Skeletal muscle tissue (tissue), 4 donors: Measurements from ENCODE around the gene NDUFB2. TPM values are rescaled to one million over a fixed set of nuclear protein-coding genes. Genes with fewer than 3 reads are reported as not detected.
"Not testable (repeated sequence)": the region's sequence is repeated elsewhere in the genome, so short reads cannot be mapped to it uniquely, and the experiment has no call there.

Experiments
- H3K27ac ChIP-seq: one replicate; pipeline ENCODE4 v1.7.0; 2013; ENCODE audit warnings: mild to moderate bottlenecking, low read depth, low read length, inconsistent platforms
- H3K27me3 ChIP-seq, 3 donors: one replicate each; pipeline ENCODE4 v1.7.0; 2013; ENCODE audit warnings: low read length in 3 of 3; ENCODE audit not compliant: control insufficient read depth in 3 of 3, insufficient read depth in 3 of 3
- H3K36me3 ChIP-seq, 3 donors: one replicate each; pipeline ENCODE4 v1.7.0; 2013; ENCODE audit warnings: low read length in 3 of 3; ENCODE audit not compliant: control insufficient read depth in 3 of 3, insufficient read depth in 3 of 3
- H3K4me1 ChIP-seq, 3 donors: one replicate each; pipeline ENCODE4 v1.7.0; 2013; ENCODE audit warnings: low read length in 3 of 3, mild to moderate bottlenecking in 3 of 3; ENCODE audit not compliant: control insufficient read depth in 3 of 3, insufficient read depth in 3 of 3
- H3K4me3 ChIP-seq, 3 donors: one replicate each; pipeline ENCODE4 v1.7.0; 2013; ENCODE audit warnings: low read length in 3 of 3
- H3K9ac ChIP-seq, 3 donors: one replicate each; pipeline ENCODE4 v1.7.0; 2013; ENCODE audit warnings: low read length in 3 of 3, mild to moderate bottlenecking in 3 of 3, moderate library complexity in 2 of 3, low read depth in 1 of 3
- H3K9me3 ChIP-seq, 3 donors: one replicate each; pipeline ENCODE4 v1.7.0; 2013; ENCODE audit warnings: low read length in 3 of 3; ENCODE audit not compliant: control insufficient read depth in 3 of 3
- total RNA-seq: library from RNA; depleted of rRNA; stranded (reverse); fragments of >200 nt; gene quantifications from one replicate; pipeline ENCODE4 v1.2.3, GENCODE V29; 2014
- donor health status: Osteomylitis.

Gene NDUFB2
- total RNA-seq, 1 donor from 2014 or later: 38.1 TPM

DNA sequence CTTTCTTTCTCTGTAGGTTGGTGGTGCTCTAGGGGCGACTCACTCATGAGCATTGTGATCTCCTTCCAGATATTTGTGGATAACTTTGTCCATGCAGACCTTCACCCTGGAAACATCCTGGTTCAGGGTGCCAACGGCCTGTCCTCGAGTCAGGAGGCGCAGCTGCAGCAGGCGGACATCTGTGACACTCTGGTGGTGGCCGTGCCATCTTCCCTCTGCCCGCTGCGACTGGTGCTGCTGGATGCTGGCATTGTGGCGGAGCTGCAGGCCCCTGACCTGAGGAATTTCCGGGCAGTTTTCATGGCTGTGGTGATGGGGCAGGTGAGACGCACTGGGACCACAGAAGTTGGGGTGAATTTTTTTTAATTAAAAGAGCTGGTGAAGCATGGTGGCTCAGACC, 9.6 kb upstream of the NDUFB2 start:
- H3K27ac ChIP-seq: no peak overlapping the region
- H3K4me1 ChIP-seq: peaks cover 0 to 4% (median 3%) of the 10 kb centered on the region in 3 donors
- no peak overlapping the region for H3K9ac ChIP-seq
- peaks cover 22 to 32% (median 31%) of the 10 kb centered on the region in 3 donors for H3K36me3 ChIP-seq
- H3K27me3 ChIP-seq: no peaks in the 10 kb centered on the region
- no peak overlapping the region for H3K4me3 ChIP-seq
- no peaks in the 10 kb centered on the region for H3K9me3 ChIP-seq

DNA sequence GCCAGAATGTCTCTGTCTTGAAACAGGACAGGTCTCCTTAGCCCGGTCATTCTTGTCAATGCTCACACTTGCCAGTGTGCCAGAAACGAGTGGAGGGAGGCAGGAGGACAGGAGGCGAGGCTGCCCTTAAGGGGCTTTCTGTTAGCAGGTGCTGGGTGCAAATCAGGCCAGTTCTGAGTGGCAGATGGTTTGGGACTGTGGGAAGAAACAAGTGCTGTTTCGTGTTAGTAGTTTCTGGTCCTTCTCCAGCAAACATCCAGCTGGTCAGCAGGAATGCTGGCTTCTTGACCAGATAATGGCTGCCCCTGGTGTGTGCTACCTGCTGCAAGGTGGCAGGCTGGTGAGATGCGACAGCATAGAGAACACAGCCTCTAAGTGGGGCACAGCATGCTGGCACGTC, 8.2 kb upstream of the NDUFB2 start:
- H3K27me3 ChIP-seq: no peaks in the 10 kb centered on the region
- H3K4me1 ChIP-seq: peaks cover 0 to 4% (median 3%) of the 10 kb centered on the region in 3 donors
- H3K9me3 ChIP-seq: no peaks in the 10 kb centered on the region
- H3K36me3 ChIP-seq: peaks cover 18 to 32% (median 30%) of the 10 kb centered on the region in 3 donors
- H3K9ac ChIP-seq: no peak overlapping the region
- no peak overlapping the region for H3K27ac ChIP-seq
- no peak overlapping the region for H3K4me3 ChIP-seq

DNA sequence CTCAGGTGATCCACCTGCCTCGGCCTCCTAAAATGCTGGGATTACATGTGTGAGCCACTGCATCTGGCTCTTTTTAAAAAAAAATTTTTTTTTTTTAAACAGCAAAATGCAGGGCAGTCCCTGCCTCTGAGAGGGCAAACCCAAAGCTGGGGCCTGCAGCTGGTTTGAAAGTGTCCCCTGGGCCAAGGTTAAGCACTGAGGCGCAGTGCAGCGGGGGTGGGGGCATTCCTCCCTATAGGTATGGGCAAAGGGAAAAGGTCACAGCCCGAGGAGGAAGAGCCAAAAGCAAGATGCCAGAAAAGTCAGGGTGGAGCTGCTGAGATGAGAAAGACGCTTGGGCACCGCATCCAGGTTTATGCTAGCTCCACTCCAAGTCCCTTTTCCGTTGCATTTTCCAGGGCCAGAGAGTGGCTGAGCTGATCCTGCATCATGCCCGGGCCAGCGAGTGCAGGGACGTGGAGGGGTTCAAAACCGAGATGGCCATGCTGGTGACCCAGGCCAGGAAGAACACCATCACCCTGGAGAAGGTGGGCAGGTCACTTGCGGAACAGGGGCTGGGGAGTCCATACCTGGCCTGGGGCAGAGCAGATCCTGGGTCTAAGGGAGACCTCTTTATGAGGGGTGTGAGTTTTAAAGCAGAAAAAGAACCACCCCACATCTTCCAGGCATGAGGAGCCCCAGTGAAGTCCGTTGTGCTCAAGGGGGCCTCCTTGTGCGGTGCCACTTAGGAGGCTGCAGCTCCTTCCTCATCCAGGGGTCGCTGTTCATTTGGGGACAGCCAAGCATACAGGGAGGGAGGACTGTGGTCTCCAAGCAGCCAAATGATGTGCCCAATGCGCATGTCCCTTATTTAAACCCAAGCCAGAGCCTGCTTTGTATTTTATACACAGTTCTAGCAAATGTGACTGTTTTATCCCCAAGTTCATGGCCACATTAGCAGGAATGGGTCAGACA, 7.0 kb upstream of the NDUFB2 start:
- no peaks in the 10 kb centered on the region for H3K9me3 ChIP-seq
- peaks cover 0 to 4% (median 3%) of the 10 kb centered on the region in 3 donors for H3K4me1 ChIP-seq
- no peaks in the 10 kb centered on the region for H3K27me3 ChIP-seq
- H3K36me3 ChIP-seq: peaks cover 15 to 30% (median 27%) of the 10 kb centered on the region in 3 donors
- no peak overlapping the region for H3K4me3 ChIP-seq
- H3K9ac ChIP-seq: no peak overlapping the region
- no peak overlapping the region for H3K27ac ChIP-seq

DNA sequence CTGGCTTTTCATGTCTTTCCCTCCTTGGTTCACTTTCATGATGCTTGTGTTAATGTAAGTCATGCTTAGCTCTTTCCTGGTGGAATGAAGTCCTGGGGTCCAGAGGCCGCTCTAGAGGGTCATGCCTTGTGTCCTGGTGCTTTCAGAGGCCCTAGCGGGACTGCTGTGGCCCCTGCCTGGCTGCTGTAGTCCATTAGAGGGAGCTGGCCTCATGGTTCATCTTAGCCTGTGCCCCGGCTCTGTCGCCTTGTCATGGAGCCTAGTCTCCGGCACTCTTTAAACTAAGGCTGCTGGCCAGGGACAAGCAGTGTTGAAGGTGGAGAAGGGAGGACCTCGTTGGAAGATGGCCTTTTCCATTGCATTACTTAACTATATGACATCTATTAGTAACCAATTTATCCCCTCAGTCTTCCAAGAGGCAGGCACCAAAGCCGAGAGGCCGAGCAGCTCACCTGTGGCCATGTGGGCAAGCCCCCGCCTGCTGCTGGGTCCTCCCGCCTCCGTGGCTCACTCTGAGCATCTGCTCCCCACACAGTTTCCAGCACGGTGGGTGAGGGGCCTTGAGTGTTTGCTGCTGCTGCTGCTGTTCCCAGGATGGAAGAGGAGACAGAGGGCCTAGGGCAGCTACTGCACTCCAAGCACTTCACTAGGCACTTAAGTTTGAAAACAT, 5.0 kb upstream of the NDUFB2 start:
- no peaks in the 10 kb centered on the region for H3K27me3 ChIP-seq
- no peak overlapping the region for H3K9ac ChIP-seq
- no peak overlapping the region for H3K4me3 ChIP-seq
- no peak overlapping the region for H3K27ac ChIP-seq
- H3K4me1 ChIP-seq: peaks cover 7 to 8% (median 7%) of the 10 kb centered on the region in 3 donors
- H3K36me3 ChIP-seq: peaks cover 16 to 27% (median 22%) of the 10 kb centered on the region in 3 donors
- no peaks in the 10 kb centered on the region for H3K9me3 ChIP-seq

DNA sequence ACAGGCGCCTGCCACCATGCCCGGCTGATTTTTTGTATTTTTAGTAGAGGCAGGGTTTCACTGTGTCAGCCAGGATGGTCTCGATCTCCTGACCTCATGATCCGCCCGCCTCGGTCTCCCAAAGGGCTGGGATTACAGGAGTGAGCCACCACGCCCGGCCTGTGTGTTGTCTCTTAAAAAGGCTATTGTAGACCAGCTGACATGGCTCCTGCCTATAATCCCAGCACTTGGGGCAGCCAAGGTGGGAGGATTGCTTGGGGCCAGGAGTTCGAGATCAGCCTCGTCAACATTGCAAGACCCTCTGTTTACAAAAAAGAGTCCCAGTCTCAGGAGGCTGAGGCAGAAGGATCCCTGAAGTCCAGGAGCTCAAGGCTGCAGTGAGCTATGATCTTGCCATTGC, 2.7 kb upstream of the NDUFB2 start:
- Histone ChIP-seq H3K4me1 (peaks cover 19 to 25% (median 20%) of the 10 kb centered on the region in 3 donors), H3K36me3 (peaks cover 8 to 16% (median 12%) of the 10 kb centered on the region in 3 donors)
- not testable (repeated sequence) for H3K27me3 ChIP-seq, H3K27ac ChIP-seq, H3K4me3 ChIP-seq, H3K9ac ChIP-seq, H3K9me3 ChIP-seq

DNA sequence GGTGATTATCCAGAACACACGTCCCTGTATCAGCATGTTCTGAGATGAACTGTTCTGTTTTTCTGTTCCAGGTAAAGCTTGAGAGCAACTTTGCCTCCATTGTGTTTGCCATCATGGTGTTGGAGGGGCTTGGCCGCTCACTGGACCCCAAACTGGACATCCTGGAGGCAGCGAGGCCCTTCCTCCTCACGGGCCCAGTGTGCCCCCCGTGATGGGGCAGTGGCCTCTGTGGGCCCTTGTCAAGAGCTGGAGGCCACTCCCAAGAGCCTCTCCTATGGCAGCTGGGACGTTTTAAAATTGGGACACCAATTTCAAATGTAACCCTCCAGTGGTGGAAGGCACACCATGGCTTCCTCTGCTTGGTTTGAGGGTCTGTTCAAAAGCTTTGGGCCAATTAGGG, 1.9 kb upstream of the NDUFB2 start:
- no peak overlapping the region for H3K4me3 ChIP-seq
- no peak overlapping the region for H3K9ac ChIP-seq
- no peaks in the 10 kb centered on the region for H3K9me3 ChIP-seq
- peaks cover 6 to 15% (median 9%) of the 10 kb centered on the region in 3 donors for H3K36me3 ChIP-seq
- peaks cover 19 to 25% (median 20%) of the 10 kb centered on the region in 3 donors for H3K4me1 ChIP-seq
- no peaks in the 10 kb centered on the region for H3K27me3 ChIP-seq
- no peak overlapping the region for H3K27ac ChIP-seq

DNA sequence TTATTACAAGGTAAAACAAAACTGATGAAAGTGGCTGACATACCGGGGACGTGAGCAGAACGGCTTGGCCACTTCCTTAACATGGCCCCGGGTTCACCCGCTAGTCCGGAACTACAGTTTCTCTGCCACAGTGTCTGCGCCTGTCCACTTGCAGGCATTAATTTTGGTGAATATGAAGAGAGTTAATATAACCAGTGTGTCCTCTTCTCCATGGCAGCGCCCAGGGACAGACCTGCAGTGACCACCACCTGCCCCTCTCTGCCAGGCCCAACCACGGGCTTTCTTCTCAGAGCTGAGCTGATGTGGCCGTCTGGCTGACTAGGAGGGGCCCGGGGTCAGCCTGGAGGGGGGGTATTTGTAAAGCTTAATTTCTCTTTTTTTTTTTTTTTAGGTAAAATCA, 1.1 kb upstream of the NDUFB2 start:
- H3K9ac ChIP-seq: peak overlapping the region in 1 of 3 donors; percentile 97
- no peaks in the 10 kb centered on the region for H3K9me3 ChIP-seq
- no peaks in the 10 kb centered on the region for H3K27me3 ChIP-seq
- H3K4me1 ChIP-seq: peaks cover 19 to 25% (median 20%) of the 10 kb centered on the region in 3 donors
- H3K27ac ChIP-seq: no peak overlapping the region
- no peak overlapping the region for H3K4me3 ChIP-seq
- peaks cover 4 to 10% (median 4%) of the 10 kb centered on the region in 3 donors for H3K36me3 ChIP-seq

DNA sequence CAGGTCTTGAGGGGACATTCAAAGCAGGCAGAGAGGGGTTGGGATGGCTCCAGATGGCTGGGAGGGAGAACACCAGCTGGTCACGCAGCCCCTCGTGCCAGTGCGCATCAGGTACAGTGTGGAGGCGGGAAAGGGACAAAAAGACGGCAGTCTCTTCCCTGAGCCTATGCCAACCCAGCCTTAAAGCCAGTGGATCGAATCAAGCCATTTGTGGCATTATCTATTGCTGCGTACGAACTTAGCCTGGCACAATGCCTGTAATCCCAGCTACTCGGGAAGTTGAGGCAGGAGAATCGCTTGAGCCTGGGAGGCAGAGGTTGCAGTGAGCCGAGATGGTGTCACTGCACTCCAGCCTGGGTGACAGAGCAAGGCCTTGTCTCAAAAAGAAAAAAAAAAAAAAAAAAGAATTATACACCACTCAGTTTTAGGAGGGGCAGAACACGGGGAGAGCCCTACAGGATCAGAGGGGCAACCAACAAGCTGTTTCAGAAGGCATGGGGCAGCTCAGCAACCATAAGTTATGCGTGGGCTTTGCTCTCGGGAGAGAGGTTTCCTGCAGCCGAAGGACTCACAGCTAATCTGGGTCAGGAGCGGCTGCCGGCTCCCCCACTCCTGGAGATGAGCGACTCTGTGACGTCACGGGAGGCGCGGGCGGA, 356 bp upstream of the NDUFB2 start:
- H3K9me3 ChIP-seq: no peaks in the 10 kb centered on the region
- H3K27me3 ChIP-seq: no peaks in the 10 kb centered on the region
- peak overlapping the region; percentile 96 for H3K27ac ChIP-seq
- H3K9ac ChIP-seq: peak overlapping the region; percentile 83 to 97 (median 97)
- H3K4me3 ChIP-seq: peak overlapping the region; percentile 86 to 99 (median 98)
- peaks cover 4 to 10% (median 4%) of the 10 kb centered on the region in 3 donors for H3K36me3 ChIP-seq
- H3K4me1 ChIP-seq: peaks cover 19 to 25% (median 20%) of the 10 kb centered on the region in 3 donors

DNA sequence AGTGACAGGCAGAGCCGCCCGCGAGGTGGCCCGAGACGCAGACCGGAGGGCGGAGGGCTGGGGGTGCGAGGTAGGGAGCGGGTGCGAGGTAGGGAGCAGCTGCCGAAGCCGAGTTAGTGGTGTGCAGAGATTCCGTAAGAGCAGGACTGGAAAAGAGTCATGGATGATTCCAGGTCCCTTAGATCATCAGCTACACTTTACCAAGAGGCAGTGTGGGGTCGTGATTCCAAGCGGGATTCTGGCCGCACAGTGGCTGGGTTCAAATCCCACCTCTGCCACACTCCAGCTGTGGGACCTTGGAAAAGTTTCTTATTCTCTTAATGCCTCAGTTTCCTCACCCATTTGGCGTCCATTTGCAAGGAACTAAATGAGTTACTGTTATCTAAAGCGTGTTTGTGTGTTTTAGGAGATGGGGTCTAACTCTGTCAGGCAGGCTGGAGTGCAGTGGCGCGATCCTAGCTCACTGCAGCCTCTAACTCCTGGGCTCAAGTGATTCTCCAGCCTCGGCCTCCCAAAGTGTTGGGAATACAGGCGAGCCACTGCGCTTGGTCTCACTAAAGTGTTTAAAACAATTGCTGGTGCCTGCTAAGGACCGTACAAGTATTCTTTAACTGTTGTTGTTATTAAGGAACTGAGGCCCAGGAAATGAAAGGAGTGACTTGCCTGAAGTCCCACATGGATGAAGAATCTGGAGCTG, 1.1 kb downstream of the NDUFB2 start:
- Histone ChIP-seq H3K4me3 (peak overlapping the region; percentile 86 to 99 (median 98)), H3K9ac (peak overlapping the region; percentile 92 to 97 (median 97)), H3K9me3 (no peaks in the 10 kb centered on the region), H3K4me1 (peaks cover 19 to 25% (median 20%) of the 10 kb centered on the region in 3 donors), H3K27ac (peak overlapping the region; percentile 96), H3K27me3 (no peaks in the 10 kb centered on the region), H3K36me3 (peaks cover 0 to 4% (median 0%) of the 10 kb centered on the region in 3 donors)
